Mammary epithelial cell (primary cell): ENCODE results near the gene ATRX.

Experiments
- CTCF ChIP-seq, 2 donors: IDR thresholded peaks in 1 of 2; conservative IDR thresholded peaks in 1 of 2; 2 replicates each; pipeline ENCODE4 v1.5.1; 2011 to 2012; ENCODE audit warnings: inconsistent platforms in 2 of 2, low read length in 2 of 2, mild to moderate bottlenecking in 2 of 2, control low read depth in 1 of 2, low read depth in 1 of 2; ENCODE audit not compliant: insufficient read depth in 1 of 2; ENCODE audit errors: extremely low read depth in 1 of 2
- EZH2 ChIP-seq: IDR thresholded peaks from 2 replicates; pipeline ENCODE4 v1.6.1; 2012; ENCODE audit warnings: low read length, inconsistent platforms, borderline replicate concordance

- no peak for TF ChIP-seq EZH2
- no peak for TF ChIP-seq CTCF (conservative IDR thresholded peaks at IDR 0.05 in 1 of 2, IDR thresholded peaks at IDR 0.05 in 1 of 2; ENCODE audit: extremely low read depth in 1 of 2, insufficient read depth in 1 of 2, low read depth in 1 of 2, low read length in 2 of 2)
These were observed 6.3 kb downstream of the ATRX start for GRCh38 chrX:77779695-77780094.
